ENCODE data around the gene PSMD12. TPM values are rescaled to one million over a fixed set of nuclear protein-coding genes. Genes with fewer than 3 reads are reported as not detected.

Gene PSMD12
- total and polyA plus RNA-seq, 8 donors: 4.9 to 44.6 (median 17.4) TPM

DNA sequence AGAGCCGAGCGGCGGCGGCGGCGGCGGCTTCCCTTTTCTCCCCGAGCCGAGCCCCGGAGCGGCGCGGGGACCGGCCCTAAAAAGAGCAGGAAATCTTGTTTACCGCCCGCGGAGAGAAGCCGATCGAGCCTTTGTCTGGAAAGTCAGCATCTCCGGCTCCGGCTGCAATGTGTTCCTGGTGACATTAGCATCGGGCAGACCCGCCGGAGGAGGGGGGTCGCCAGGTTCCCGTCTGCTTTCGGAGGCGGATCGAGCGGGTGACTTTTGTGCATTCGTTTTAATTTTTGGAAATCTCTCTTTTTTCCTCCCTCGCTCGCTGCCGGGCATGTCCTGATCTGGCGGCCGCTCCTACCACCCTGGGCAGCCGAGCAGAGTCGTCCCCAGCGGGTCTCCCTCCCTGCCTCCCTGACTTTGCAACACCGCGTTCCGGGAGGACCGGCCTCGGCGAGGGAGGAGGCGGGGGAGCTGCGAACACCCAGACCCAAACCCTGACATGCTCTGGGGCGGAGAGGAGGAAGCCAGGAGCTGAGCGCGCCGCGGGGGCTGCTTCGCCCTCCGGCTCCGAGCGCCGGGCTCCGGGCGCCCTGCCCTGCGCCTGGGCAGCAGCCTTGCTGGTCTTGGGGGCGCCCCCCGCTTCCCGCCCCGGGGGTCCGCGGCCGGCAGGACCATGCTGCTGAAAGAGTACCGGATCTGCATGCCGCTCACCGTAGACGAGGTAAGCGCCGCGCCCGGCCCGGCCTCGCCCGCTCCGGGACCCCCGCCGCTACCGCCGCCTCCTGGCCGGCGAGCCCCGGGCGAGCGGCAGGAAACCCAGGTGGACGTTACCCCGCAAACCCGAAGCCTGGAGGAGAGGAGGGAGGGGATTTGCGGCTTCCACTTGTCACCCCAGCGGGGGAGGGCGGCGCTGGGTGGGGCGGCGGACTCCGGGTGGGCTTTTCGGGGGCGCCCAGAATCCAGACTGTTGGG lies 11.4 kb upstream of the PSMD12 start:
- WGBS, 5 donors: 0 to 1% (median 0%) methylated on average over 31 to 100 of the region's 100 CpGs

DNA sequence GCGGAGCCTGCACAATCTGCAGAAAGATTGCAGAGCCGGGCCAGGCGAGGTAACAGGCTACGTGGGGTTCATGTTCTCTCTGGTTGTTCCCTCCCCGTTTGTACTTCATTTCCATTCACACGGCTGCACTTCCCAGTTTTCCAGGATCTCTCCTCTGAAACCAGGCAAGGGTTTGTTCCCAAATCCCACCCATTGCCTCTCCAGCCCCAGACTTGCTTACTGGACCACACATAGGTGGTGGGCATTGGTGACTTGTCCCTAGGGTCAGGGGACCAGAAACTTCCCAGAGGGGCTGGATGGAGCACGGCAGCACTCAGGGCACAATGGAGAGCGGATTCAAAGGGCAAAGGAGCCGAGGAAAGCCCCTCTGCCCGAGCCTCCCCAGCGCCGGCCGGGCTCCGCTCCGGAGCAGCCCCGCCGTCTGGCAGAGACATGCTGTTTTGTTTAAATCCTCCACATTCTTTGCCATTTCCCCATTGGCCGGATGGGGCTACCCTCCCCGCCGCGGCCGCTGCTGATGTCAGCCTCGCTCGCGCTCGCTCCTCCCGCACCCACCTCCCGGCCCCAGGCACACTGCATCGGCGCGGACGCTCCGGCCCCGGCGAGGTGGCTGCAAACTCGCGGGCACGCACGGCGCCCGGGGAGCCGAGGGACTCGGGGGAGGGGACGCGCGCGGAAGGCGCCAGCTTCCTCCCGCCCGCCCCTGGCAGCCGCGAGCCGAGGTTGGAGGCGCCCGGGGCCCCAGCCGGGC lies 10.5 kb upstream of the PSMD12 start, which contains the start of gene PITPNC1:
TSS of gene PITPNC1 (plus strand) at position 545 of the 751 bp plus-strand sequence.
- WGBS, 5 donors: 0 to 1% (median 1%) methylated on average over 30 to 56 of the region's 56 CpGs
- Histone ChIP-seq H3K9me3 (no peaks in the 10 kb centered on the region), H3K4me3 (peak within 1 kb of the TSS; percentile 69 to 85 (median 82)), H3K4me1 (peaks cover 8 to 39% (median 19%) of the 10 kb centered on the region in 4 donors), H3K27me3 (no peaks in the 10 kb centered on the region), H3K27ac (peak within 1 kb of the TSS; percentile 88 to 97 (median 93)), H3K36me3 (no peaks in the 10 kb centered on the region)
- intact Hi-C loops (cut with DNase I; ENCODE audit: low total_unique reads): loop anchor here (5.0 to 10.0 kb wide), 2 partner anchors 100 to 318 kb away; no protein-coding TSS in a partner anchor
- TF ChIP-seq POLR2AphosphoS5 (IDR thresholded peaks at IDR 0.05) (peak; percentile 86 to 96 (median 95)), EP300 (IDR thresholded peaks at IDR 0.05) (no peak), POLR2A (IDR thresholded peaks at IDR 0.05) (peak in 1 of 4 donors; percentile 54)
- peak; percentile 88 to 95 for DNase-seq

More for the DNA sequence above, 11.4 kb upstream of the PSMD12 start:
- intact Hi-C loops (cut with DNase I; ENCODE audit: low total_unique reads): loop anchor here (5.0 to 10.0 kb wide), 2 partner anchors 100 to 317 kb away; no protein-coding TSS in a partner anchor
- Histone ChIP-seq H3K27me3 (no peaks in the 10 kb centered on the region), H3K27ac (peak overlapping the region; percentile 88 to 97 (median 93)), H3K36me3 (no peaks in the 10 kb centered on the region), H3K9me3 (no peaks in the 10 kb centered on the region), H3K4me3 (peak overlapping the region; percentile 69 to 85 (median 82)), H3K4me1 (peaks cover 8 to 43% (median 19%) of the 10 kb centered on the region in 4 donors)
- TF ChIP-seq EP300 (IDR thresholded peaks at IDR 0.05) (no peak), POLR2AphosphoS5 (IDR thresholded peaks at IDR 0.05) (no peak), POLR2A (IDR thresholded peaks at IDR 0.05) (no peak)
- TF ChIP-seq, protein P1, sequence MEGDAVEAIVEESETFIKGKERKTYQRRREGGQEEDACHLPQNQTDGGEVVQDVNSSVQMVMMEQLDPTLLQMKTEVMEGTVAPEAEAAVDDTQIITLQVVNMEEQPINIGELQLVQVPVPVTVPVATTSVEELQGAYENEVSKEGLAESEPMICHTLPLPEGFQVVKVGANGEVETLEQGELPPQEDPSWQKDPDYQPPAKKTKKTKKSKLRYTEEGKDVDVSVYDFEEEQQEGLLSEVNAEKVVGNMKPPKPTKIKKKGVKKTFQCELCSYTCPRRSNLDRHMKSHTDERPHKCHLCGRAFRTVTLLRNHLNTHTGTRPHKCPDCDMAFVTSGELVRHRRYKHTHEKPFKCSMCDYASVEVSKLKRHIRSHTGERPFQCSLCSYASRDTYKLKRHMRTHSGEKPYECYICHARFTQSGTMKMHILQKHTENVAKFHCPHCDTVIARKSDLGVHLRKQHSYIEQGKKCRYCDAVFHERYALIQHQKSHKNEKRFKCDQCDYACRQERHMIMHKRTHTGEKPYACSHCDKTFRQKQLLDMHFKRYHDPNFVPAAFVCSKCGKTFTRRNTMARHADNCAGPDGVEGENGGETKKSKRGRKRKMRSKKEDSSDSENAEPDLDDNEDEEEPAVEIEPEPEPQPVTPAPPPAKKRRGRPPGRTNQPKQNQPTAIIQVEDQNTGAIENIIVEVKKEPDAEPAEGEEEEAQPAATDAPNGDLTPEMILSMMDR (IDR thresholded peaks at IDR 0.05): peak in 1 of 7 experiments; percentile 24
- DNase-seq: peak; percentile 54 to 80

DNA sequence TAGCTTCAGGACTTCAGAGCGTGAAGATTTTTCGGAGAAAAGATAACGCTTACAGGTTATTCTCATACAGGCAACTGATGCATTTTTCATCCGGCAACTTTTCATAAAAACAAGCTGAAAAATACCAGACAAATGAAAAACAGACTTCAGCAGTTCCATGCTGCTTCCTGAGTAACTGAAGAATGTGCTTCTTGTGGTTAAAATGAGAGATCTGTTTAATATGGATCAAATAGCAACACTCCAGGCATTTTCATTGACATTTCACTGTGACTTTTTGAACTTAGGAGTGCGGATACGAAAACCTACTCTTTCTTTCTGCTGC lies 10.0 kb upstream of the PSMD12 start:
- TF ChIP-seq EP300 (IDR thresholded peaks at IDR 0.05) (no peak), POLR2A (IDR thresholded peaks at IDR 0.05) (no peak)
- peak overlapping the region; percentile 69 to 85 (median 82) for H3K4me3 ChIP-seq
- peak overlapping the region; percentile 88 to 97 (median 93) for H3K27ac ChIP-seq
- no peaks in the 10 kb centered on the region for H3K9me3 ChIP-seq
- DNase-seq: no peak
- H3K36me3 ChIP-seq: no peaks in the 10 kb centered on the region
- intact Hi-C loops (cut with DNase I; ENCODE audit: low total_unique reads): loop anchor here (5.0 to 10.0 kb wide), 2 partner anchors 101 to 318 kb away; no protein-coding TSS in a partner anchor
- H3K27me3 ChIP-seq: no peaks in the 10 kb centered on the region
- H3K4me1 ChIP-seq: peaks cover 8 to 35% (median 17%) of the 10 kb centered on the region in 4 donors
- WGBS, 5 donors: 33 to 46% (median 38%) methylated on average over 6 of the region's 6 CpGs

- Histone ChIP-seq H3K36me3 (no peaks in the 10 kb centered on the region), H3K9me3 (no peaks in the 10 kb centered on the region), H3K27ac (peak overlapping the region in 1 of 5 donors; percentile 17), H3K4me1 (peaks cover 8 to 35% (median 16%) of the 10 kb centered on the region in 4 donors), H3K27me3 (no peaks in the 10 kb centered on the region), H3K4me3 (no peak overlapping the region)
- intact Hi-C loops (cut with DNase I; ENCODE audit: low total_unique reads): loop anchor here (5.0 to 10.0 kb wide), 2 partner anchors 102 to 319 kb away; no protein-coding TSS in a partner anchor
- 78 to 84% (median 81%) methylated on average over 6 of the region's 6 CpGs for WGBS, 5 donors
- TF ChIP-seq POLR2AphosphoS5 (IDR thresholded peaks at IDR 0.05) (no peak), POLR2A (IDR thresholded peaks at IDR 0.05) (no peak), EP300 (IDR thresholded peaks at IDR 0.05) (no peak)
- TF ChIP-seq, protein P1 (IDR thresholded peaks at IDR 0.05): no peak
- no peak for DNase-seq
These were observed 9.3 kb upstream of the PSMD12 start for GRCh38 chr17:67375716-67376115.

All from stomach (tissue), 9 donors.